HG02610 (cell line): Measurements from ENCODE around the gene CDC42EP1.

ENCODE experiments used
- ATAC-seq: cut with Tn5 transposase; IDR thresholded peaks from one replicate; pipeline ENCODE4 v1.9.1; 2021; ENCODE audit warnings: mild to moderate bottlenecking, moderate library complexity; ENCODE audit not compliant: unreplicated experiment

The CDC42EP1 gene

GRCh38 chr22:37559521-37559900 is 769 bp upstream of the CDC42EP1 start:
- no peak for ATAC-seq

GRCh38 chr22:37560608-37561211 is 430 bp downstream of the CDC42EP1 start:
- no peak for ATAC-seq

GRCh38 chr22:37561212-37562048 is 1.1 kb downstream of the CDC42EP1 start:
- no peak for ATAC-seq

GRCh38 chr22:37562049-37562875 is 2.0 kb downstream of the CDC42EP1 start:
- ATAC-seq: no peak

GRCh38 chr22:37563153-37564081 is 3.1 kb downstream of the CDC42EP1 start:
- ATAC-seq: no peak

- no peak for ATAC-seq
Observed at GRCh38 chr22:37564111-37564711, 3.9 kb downstream of the CDC42EP1 start.

- ATAC-seq: no peak
Observed at GRCh38 chr22:37565830-37566229, 5.5 kb downstream of the CDC42EP1 start.

GRCh38 chr22:37566329-37566837 is 6.1 kb downstream of the CDC42EP1 start:
- no peak for ATAC-seq

- peak; percentile 69 for ATAC-seq
Observed at GRCh38 chr22:37566903-37567798, 6.9 kb downstream of the CDC42EP1 start.

- no peak for ATAC-seq
Observed at GRCh38 chr22:37568012-37568411, 7.7 kb downstream of the CDC42EP1 start.

GRCh38 chr22:37568448-37569008 is 8.2 kb downstream of the CDC42EP1 start:
- no peak for ATAC-seq

- no peak for ATAC-seq
Observed at GRCh38 chr22:37569009-37569920, 9.0 kb downstream of the CDC42EP1 start.

GRCh38 chr22:37569921-37570660 is 9.8 kb downstream of the CDC42EP1 start:
- ATAC-seq: no peak

- no peak for ATAC-seq
Observed at GRCh38 chr22:37570661-37570976, 10.3 kb downstream of the CDC42EP1 start.

GRCh38 chr22:37571258-37571991 is 11.1 kb downstream of the CDC42EP1 start:
- no peak for ATAC-seq

- ATAC-seq: no peak
Observed at GRCh38 chr22:37571992-37572373, 11.7 kb downstream of the CDC42EP1 start.
